ENCODE data around the gene FBXO38.

The FBXO38 gene

DNA sequence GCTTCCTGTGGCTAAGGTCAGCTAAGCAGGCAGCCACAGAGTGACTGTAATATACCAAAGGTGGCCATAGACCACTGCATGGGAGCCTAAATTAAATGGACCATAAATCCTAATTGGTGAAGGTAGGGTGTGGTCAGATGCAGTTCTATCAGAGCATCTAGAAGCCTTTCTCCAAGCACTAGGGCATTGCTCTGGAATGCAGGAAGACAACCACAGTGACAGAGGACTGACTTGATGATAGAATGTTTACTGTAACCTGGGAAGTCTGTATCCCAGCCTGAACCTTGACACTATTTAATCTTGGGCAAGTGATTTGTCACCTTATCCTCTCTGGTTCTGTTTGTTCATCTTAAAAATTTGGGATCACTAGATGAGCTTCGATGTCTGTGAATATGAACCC, 2.3 kb downstream of the FBXO38 start:
- no peak for DNase-seq

DNA sequence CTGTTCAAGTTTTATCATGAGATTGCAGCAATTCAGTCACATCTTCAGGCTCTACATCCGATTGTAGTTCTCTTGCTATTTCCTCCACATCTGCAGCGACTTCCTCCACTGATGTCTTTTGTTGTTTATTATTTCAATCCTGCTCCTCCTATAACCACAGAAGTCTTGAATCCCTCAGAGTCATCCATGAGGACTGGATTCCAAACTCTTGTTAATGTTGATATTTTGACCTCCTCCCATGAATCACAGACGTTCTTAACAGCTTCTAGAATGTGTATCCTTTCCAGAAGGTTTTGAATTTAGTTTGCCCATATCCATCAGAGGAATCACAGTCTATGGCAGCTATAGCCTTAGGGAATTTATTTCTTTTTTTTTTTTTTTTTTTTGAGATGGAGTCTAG, 3.6 kb downstream of the FBXO38 start:
- no peak for DNase-seq

GRCh38 chr5:148388696-148389095, 4.9 kb downstream of the FBXO38 start:
- no peak for DNase-seq

DNA sequence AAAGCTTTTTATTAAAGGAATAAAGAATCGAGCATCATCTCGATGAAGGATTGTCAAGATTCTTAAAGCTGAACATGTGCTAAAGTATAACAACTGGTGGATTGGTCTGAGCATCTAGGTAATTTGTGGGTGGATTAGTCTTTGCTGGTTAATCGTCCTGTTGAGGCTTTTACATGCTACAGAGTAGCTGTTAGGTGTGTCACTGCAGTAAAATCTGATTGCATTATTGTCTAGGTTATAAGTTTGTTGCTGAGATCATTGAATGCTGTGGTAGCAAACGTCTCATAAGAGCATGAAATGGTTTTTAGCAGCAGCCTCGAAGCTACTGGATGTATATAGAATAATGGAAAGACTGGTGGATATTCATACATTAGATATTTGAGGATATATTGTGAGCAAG, 7.2 kb downstream of the FBXO38 start:
- no peak for DNase-seq

DNA sequence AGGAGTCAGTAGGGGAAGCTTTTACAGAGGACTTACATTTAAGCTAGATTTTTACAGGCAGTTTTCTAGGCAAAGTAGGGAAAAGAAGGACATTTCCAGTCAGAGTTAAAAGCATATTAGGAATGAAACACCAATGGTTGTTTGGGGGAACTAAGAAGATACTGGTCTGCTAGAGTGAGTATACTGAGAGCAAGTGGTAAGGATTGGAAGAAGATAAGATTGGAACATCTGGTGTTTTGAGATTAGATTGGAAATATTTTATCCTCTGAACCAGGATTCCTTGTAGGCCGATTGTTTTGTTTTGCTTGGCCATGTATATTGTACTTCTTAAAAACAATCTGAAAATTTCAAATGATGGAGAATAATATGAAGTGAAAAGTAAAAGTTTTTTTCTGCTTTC, 7.7 kb downstream of the FBXO38 start:
- DNase-seq: no peak

DNA sequence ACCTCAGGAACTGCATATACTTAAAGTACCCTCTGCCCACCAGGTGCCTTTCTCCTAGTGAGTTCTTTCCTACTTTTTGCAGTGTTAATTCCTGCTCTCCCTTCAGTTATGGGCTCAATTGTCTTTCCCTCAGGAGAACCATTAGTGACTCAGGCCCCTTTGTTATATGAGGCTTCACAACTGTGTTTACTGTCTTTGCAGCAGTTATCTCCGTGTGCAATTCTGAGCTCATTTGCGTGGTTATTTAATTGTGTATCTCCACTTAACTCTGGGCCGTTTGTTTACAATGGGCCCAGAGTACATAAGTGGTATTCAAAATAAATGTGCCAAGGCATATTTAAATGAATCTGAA, 9.6 kb downstream of the FBXO38 start:
- no peak for DNase-seq

GRCh38 chr5:148394587-148395019, 10.8 kb downstream of the FBXO38 start:
- DNase-seq: no peak

DNA sequence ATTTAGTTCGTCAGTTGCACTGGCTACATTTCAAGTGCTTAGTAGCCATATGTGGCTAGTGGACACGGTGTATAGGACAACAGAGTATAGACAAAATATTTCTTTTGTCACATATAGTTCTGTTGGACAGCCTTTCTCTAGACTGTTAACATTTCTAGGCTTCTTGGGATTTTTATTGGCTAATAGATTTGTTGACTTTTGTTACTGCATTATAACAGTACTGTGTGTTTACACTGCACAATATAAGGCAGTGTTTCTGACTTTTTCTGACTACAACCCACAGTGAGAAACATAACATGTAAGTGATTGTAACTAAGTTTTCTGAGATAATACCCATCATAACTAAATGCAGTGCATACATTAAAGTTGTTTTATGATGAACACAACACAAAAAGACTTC, 11.3 kb downstream of the FBXO38 start:
- DNase-seq: no peak

DNA sequence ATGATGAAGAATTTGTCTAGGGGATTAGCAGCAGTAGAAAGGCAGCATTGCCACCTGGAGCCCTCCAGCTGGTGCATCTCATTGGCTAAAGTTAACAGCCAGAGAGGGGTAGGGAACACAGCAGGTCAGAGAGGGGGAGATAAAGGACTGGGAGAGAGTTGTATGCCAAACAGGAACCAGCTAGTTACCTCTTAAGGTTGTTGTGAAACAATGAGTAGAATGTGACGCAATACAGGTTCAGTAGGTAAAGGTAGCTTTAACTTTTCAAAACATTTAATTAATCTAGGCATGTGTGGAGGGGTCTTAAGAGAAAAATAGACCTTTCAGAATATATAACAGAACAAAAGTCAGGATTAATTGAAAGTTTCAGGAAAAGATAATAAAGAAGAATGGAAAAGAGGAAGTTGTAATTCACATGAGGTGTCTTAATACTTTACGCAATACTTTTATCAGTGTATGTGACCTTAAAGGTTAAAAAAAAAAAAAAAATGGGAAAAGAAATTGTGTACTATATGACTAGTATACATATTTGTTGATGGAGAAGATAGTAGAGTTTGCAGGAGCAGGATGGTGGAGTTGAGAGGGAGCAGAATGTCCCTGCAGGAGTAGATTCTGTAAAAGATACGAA, 14.3 kb downstream of the FBXO38 start:
- DNase-seq: no peak

- DNase-seq: no peak
Measured at GRCh38 chr5:148398698-148399121, 15.0 kb downstream of the FBXO38 start.

DNA sequence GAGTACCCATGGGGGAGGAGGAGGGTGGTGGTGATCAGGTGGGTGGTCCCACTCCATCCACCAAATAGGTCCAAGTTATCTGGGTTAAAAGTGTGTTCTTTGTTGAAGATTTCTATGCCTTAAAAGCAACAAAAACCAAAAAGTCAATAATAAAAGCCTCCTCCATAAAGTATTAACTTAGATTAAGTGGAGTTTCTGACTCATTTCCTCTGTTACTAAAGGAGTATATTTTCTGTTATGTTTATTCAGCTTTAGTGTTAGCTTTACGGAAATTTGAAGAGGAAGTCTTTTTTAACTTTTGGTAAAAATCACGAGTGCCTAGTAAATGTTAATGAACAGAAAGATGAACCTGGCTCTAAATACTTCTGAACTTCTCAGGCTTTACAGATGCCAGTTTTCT, 17.8 kb downstream of the FBXO38 start:
- no peak for DNase-seq

DNA sequence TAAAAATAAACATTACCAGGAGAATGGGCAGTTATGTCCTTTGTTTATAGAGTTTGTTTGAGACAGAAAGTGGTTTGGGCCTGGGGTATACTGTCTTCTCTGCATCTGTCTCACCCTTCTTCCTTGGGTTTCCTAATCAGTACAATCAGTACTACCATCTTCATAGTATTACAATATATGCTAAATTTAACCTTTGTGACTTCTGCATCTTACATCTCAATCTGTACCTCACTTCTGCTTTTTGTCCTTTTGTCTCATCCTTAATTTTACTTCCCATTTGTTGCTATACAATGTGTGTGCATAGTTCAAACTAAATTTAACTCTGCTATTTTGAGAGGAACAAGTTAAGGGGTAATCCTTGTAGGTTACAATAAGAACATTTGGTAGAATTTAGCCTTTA, 19.6 kb downstream of the FBXO38 start:
- DNase-seq: no peak

GRCh38 chr5:148406406-148406805, 22.6 kb downstream of the FBXO38 start:
- DNase-seq: no peak

DNA sequence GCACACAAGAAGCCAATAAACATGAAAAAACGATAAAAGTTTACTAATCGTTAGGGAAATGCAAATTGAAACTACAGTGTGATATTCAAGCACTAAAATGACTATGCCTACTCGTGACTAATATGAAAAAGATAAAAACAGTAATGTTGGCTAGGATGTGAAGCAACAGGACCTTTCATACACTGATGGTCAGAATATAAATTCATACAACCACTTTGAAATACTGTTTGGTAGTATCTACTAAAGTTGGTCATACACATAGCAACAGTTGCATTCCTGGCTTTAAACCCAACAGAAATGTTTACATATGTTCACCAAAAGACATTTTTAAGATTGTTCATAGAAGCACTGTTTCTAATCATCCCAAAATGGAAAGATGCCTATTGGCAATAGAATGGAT, 24.3 kb downstream of the FBXO38 start:
- no peak for DNase-seq

DNA sequence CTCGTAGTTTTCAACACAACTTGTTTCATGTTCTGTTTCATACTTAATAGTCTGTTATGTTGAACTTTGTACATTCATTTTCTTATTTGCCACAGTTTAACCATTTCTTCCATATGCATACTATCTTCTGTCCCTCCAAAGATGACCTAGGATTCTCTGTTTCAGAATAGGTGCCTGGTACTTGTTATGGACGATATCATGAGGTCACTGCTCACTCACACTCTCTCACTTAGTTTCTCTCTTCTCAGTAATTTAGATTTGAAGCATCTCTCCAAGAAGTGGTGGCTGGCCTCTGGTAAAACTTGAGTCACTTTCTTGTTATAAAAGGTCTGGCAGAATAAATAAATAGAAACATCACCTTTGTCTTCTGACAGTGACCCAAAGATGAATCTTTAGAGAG, 28.4 kb downstream of the FBXO38 start:
- no peak for DNase-seq

DNA sequence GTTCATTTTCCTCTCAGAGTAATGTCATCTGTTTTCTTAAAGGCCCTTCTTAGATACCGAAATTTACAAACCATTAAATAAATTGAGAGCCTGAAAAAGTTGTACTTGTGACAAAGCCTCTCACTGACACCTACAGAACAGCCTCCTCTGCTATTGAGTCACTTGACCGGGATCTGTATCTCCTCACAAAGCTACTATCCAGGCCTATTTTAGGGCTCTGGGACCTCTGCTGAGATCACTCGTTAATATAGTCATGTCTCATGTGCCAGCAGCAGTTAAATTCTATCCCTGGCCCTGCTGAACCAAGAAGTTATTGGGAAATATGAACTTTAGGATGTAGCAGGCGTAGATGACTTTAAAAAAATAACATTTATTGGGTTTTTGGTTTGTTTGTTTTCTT, 31.1 kb downstream of the FBXO38 start:
- DNase-seq: no peak

DNA sequence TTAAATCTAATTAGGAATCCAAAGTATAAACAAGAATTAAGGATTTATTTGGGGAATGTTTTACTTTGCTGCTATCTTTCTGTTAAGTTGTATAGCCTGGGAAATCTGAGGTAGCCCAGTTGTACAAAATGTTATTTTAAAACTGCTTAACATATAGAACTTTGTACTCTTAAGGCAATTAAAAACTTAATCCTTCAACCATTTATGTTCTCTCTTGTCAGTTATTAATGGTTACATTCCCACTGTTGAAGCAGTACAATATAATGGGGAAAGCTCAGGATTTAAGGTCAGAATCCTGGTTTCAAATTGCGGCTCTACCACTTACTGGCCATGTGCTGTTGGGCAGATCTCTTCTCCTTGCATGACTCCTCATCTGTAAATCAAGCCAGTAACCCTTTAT, 32.7 kb downstream of the FBXO38 start:
- no peak for DNase-seq

- DNase-seq: no peak
Measured at GRCh38 chr5:148416921-148417320, 33.2 kb downstream of the FBXO38 start.

DNA sequence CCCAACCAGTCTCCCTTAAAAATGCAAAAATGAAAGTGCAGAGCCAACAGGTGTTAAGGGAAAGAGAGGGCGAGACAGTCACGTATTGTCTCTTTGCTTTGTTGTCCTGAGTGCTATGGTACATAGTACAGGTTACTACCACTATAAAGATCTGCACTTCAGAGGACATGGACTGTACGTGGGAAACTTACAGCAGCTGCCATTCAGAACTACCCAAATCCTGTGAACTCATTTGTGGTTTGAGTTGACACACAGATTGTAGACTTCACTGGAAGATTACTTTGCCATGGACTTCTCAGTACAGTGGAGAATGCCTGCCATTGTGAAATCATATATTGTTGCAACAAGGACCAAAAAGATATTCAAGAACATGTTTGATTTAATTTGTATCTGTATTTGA, 34.8 kb downstream of the FBXO38 start:
- DNase-seq: no peak

DNA sequence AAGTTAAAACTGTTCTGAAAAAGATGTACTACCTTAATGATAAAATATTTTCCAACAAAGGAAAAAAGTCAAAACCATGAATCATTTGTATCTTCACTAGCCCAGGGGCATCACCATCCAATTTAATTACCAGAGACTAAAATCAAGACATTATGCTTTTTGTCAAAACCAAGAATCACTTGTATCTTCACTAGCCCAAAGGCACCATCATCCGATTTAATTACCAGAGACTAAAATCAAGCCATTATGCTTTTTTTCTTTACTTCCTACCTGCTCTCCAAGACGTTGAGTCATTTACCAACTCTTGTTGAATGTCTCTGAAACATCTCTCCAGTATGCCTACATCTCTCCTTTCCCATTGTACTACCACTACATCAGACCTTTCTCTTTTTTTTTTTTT, 37.9 kb downstream of the FBXO38 start:
- no peak for DNase-seq

DNA sequence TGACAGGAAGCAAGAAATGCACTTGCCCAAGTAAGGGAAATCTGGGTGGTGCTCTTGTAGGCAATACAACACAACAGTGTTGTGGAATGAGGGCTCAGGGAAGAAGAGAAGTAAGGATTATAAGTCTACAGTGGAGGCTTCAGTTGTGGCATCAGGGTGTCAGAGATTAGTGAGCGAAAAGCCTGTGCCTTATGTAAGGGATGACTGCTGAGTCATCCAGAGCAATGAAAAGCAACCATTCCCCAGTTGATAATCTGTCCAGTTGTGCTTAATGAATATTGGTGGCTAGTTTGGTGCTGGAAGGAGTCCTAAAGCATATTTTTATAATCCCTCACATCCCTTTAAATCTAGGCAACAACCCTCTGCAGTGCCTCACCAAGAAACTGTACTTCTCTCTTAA, 42.0 kb downstream of the FBXO38 start:
- no peak for DNase-seq

DNA sequence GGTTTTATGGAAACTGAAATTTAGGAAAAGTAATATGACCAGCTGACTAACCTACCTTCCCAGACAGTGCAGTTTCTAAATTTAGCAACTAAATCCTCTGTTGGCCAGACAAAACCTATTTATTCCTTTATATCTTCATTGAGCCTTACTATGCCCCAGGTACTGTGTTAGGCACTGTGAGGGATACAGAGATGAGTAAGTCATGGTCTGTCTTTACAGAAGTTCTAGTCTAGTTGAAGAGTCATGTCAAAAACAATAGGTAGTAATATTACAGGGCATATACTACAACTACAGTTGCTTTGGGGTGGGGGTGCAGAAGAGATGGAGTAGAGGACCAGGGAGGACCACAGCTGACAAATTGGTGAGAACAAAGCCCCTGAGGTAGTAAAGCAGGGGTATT, 42.8 kb downstream of the FBXO38 start:
- DNase-seq: no peak

GRCh38 chr5:148427370-148428042, 43.7 kb downstream of the FBXO38 start:
- DNase-seq: no peak

DNA sequence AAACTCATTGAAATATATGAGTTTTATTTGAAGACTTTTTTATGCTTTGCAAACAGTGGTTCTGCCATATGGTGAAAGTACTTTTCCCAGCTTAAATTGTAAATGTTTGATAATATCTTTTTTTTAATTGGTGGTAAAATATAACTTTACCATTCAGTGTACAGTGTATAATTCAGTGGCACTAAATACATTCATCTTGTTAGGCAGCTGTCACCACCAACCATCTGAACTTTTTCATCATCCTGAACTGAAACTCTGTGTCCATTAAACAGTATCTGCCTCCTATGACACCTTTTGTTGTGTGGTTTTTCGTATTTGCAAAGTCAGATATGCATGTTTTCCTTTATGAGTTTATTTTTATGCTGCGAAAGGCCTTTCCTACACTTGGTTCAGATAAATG, 45.1 kb downstream of the FBXO38 start:
- no peak for DNase-seq

- DNase-seq: no peak
Measured at GRCh38 chr5:148433826-148434225, 50.1 kb downstream of the FBXO38 start.

Measured in effector CD4-positive, alpha-beta T cell (primary cell).